ENCODE results near the gene SLC34A2.

SLC34A2 gene

DNA sequence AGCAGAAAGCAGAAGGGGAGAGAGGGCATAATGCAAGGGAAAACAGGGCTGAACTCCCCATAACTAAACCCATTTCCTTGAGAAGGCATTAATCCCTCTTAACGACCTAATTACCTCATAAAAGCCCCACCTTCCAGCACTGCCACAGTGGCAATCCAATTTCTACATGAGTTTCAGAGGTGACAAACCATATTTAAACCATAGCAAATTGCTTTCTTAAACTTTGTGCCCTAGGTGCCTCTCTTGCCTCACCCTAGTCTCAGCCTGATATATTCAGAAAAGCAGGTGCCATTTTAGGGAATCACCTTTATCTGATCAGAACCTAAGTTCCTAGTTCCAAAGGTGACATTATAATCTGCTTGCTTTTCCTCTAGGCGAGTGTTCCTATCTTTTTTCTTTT lies 48.9 kb downstream of the SLC34A2 start:
- no peak for DNase-seq (ENCODE audit: low read depth, low spot score)
- H3K4me3 ChIP-seq (ENCODE audit: low read length) = no peak overlapping the region

DNA sequence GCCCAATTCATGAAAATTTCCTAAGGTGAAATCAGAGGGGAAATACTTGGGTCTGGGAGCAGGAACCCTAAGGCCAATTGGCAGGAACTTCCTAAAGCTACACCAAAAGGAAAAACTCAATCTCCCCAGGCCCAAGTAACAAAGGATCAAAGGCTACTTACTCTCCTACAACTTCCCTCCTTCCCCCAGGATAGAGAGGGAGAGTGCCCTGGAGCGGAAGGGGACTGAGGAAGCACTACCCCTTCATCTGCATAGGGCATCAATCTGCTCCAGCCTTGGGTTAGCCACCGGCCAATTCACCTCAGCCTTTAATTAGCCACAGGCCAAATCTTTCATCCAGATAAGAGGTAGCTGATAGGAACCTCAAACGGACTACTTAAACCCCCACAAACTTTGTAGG lies 55.0 kb downstream of the SLC34A2 start:
- no peak for DNase-seq (ENCODE audit: low read depth, low spot score)

DNA sequence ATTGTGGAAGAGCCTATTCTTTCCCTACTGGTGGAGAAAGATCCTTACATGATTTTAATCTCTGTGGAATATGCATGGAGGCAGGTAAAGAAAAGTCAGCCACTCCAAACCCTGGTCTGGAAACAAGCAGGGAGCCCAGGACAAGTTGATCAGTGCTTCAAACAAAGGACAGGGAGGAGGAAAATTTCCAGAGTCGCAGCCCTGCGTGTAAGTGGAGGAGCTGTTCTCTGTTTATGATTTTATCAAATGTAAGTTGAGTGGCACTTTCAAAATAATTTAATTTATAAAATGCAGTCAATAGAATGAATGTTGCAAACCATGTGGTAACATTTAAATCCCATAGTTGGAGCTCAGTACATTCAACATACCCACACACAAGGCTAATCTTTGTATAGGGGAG lies 57.0 kb downstream of the SLC34A2 start:
- no peak for DNase-seq (ENCODE audit: low read depth, low spot score)
- no peak overlapping the region for H3K4me3 ChIP-seq (ENCODE audit: low read length)

More for the DNA sequence above, 55.0 kb downstream of the SLC34A2 start:
- no peak overlapping the region for H3K4me3 ChIP-seq (ENCODE audit: low read length)

DNA sequence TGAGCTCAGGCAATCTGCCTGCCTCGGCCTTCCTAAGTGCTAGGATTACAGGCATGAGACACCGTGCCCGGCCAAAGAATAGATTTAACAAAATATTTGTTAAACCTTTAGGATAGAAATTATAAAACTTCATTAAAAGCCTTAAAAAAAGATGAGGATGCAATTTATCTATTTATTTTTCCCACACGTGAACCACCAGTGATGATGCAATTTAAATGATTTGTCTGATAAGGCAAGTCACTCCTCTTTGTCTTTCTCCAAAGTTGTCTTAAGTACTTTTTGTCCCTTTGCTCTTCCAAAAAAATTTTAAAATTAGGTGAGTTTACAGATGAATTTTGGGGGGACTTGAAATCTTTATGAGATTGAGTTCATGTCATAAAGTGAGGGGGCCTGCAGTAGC lies 58.2 kb downstream of the SLC34A2 start:
- H3K4me3 ChIP-seq (ENCODE audit: low read length) = no peak overlapping the region
- no peak for DNase-seq (ENCODE audit: low read depth, low spot score)

DNA sequence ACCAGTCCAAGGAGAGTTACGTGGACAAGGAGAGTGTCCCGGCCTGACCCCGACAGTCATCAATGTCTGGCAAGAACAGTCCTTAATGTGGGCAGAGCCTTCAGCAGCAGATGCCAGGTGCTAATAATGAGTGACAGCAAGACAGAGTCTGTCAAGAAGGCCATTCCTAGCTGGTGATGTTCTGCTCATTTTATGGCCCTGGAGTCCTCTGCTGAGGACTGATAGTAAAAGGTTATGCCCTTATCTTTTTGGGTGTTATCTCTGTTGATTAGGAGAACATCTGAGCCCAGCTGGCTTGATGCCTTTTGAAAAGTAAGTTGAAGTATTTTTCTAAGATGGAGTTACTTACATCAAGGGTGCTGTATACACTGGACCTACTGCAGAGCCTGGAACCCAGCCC lies 67.3 kb downstream of the SLC34A2 start:
- no peak overlapping the region for H3K4me3 ChIP-seq (ENCODE audit: low read length)
- no peak for DNase-seq (ENCODE audit: low read depth, low spot score)

DNA sequence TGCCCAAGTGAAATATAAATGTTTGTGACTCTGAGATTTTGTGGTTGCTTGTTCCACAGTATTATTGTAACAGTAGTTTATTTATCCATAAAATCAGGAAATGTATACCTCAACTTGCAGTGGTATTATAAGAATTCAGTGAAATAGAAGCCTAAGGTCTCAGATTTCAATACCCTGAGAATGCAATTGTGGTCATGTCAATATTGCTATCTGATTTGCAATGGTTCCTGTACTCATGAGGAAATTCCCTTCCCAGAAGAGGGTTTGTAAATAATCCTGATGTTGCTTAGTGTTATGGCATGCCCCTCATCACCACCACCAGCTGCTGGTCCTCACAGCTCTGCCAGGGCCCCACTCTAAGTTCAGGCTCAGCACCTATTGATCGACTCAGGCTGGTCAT lies 67.8 kb downstream of the SLC34A2 start:
- H3K4me3 ChIP-seq (ENCODE audit: low read length) = no peak overlapping the region
- no peak for DNase-seq (ENCODE audit: low read depth, low spot score)

DNA sequence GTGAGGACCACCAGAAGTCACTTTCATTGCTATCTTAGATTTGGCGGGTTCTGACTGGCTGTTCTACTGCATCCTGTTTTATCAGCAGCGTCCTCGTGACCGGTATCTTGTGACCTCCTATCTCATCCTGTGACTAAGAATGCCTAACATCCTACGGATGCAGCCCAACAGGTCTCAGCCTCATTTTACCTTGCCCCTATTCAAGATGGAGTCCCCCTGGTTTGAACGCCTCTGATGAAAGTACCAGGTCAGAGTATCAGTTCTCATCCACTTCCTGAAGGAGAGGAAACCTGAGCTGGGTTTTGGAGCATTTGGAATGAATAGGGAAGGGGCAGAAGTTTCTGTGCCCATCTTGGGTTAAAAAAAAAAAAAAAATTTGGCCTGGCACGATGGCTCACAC lies 70.2 kb downstream of the SLC34A2 start:
- no peak overlapping the region for H3K4me3 ChIP-seq (ENCODE audit: low read length)
- DNase-seq (ENCODE audit: low read depth, low spot score) = no peak

DNA sequence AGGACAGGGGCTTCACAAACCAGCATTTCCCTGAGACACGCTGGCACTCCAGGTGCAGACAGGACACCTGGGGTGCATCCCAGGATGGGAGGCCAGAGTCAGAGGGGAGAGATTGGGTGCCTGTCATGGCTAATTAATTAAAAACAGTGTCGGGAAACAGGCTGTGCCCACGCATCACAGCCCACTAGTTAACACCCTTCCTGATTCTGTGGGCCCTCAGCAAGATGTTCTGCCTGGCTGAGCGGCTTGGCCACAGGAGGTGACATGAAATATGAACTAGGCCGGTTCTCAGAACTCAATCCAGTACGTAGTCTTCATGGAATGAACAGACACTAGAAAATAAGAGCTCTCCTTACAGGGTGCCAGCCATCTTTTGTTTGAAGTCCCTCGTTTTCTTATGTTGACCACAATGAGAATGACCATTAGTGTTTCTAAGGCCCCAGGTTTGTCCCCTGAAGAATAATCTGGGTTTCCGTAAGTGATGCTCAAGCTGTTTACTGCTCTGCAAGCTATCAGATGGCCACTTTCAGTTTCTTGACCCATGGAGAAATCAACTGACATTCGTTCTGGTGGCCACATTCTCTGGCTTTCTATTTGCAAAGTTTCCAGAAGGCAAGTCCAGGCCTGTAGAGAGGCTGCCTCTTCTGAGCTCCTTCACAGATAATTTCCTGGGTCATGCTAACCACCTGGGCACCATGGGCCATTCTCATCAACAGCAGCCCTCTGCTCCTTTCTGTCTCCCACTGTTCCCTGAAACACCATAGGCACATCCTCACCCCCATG lies 72.3 kb downstream of the SLC34A2 start:
- no peak overlapping the region for H3K4me3 ChIP-seq (ENCODE audit: low read length)
- DNase-seq (ENCODE audit: low read depth, low spot score) = no peak

Data from Jurkat, Clone E6-1 (cell line).